ENCODE results near the gene TP73.

TP73 gene

GRCh38 chr1:3711780-3712451 is 59.6 kb downstream of the TP73 start:
- DNase-seq (ENCODE audit: extremely low read depth, low read depth) = no peak
- TF ChIP-seq CTCF (IDR thresholded peaks at IDR 0.05; ENCODE audit: low read depth, low read length, missing control alignments) = no peak
- no peak overlapping the region for H3K4me3 ChIP-seq (replicated peaks; ENCODE audit: low read depth, low read length)

GRCh38 chr1:3712573-3713535 is 60.5 kb downstream of the TP73 start:
- no peak for TF ChIP-seq CTCF (IDR thresholded peaks at IDR 0.05; ENCODE audit: low read depth, low read length, missing control alignments)
- no peak overlapping the region for H3K4me3 ChIP-seq (replicated peaks; ENCODE audit: low read depth, low read length)
- DNase-seq (ENCODE audit: extremely low read depth, low read depth) = no peak

- H3K4me3 ChIP-seq (replicated peaks; ENCODE audit: low read depth, low read length) = no peak overlapping the region
- no peak for TF ChIP-seq CTCF (IDR thresholded peaks at IDR 0.05; ENCODE audit: low read depth, low read length, missing control alignments)
- DNase-seq (ENCODE audit: extremely low read depth, low read depth) = no peak
These were observed 61.5 kb downstream of the TP73 start for GRCh38 chr1:3713840-3714239.

- TF ChIP-seq CTCF (IDR thresholded peaks at IDR 0.05; ENCODE audit: low read depth, low read length, missing control alignments) = no peak
- no peak overlapping the region for H3K4me3 ChIP-seq (replicated peaks; ENCODE audit: low read depth, low read length)
- no peak for DNase-seq (ENCODE audit: extremely low read depth, low read depth)
These were observed 62.0 kb downstream of the TP73 start for GRCh38 chr1:3714284-3714741.

- no peak overlapping the region for H3K4me3 ChIP-seq (replicated peaks; ENCODE audit: low read depth, low read length)
- no peak for TF ChIP-seq CTCF (IDR thresholded peaks at IDR 0.05; ENCODE audit: low read depth, low read length, missing control alignments)
- DNase-seq (ENCODE audit: extremely low read depth, low read depth) = no peak
These were observed 62.5 kb downstream of the TP73 start for GRCh38 chr1:3714814-3715213.

GRCh38 chr1:3716351-3716750 is 64.0 kb downstream of the TP73 start:
- TF ChIP-seq CTCF (IDR thresholded peaks at IDR 0.05; ENCODE audit: low read depth, low read length, missing control alignments) = no peak
- no peak overlapping the region for H3K4me3 ChIP-seq (replicated peaks; ENCODE audit: low read depth, low read length)
- DNase-seq (ENCODE audit: extremely low read depth, low read depth) = no peak

Measured in HFF-Myc (cell line).